ENCODE results near the gene SYT8.
A peak's percentile ranks its signal among the peaks of the same experiment; 100 is the strongest.

Gene SYT8

DNA sequence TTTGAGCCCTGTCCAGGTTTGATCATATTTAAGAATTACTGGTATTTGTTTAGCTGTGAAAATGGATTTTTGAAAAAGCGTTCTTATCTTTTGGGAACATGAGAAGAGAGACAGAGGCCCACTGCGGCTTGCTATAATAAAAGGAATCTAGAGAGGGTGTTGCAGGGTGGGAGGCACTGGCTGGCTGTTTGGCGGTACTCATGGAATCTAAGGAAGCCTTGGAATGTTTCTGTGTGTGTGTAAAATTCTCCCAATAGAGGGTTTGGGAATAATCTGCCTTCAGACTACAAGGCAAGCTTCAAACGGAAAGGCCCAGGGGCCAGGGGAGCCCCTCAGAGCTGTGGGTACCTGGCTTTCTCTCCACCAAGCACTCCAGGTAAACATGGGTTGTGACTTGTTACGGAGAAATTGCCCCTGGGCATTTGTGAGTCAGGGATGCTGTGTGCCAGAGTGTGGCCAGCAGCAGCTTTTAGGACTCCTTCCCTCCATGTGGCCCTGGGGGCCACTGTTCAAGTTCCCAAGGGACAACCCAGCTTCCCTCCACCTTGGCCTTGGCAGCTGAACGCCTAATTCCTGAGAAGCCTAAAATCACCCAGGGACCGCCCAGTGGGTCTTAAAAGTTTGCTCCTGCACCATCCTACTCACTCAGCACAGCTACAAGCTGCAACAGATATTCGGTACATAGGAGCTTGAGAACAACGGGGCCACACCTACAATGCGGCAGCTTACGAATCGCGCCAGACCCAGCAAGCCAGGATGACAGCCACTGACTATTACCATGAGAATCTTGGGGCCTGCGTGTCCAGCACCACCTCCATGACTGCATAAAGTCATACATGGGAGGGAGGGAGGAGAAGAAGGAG lies 14.1 kb upstream of the SYT8 start:
- no peak for DNase-seq

DNA sequence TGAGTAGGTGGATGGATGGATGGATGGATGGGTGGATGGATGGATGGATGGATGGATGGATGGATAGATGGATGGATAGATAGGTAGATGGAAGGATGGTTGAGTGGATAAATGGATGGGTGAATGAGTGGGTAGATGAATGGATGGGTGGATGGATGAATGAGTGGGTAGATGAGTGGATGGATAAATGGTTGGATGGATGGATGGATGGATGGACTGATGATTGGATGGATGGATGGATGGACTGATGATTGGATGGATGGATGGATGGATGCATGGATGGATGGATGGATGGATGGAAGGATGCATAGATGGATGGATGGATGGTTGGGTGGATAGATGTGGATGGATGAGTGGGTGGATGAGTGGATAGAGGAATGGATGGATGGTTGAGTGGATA lies 13.2 kb upstream of the SYT8 start:
- DNase-seq: no peak

DNA sequence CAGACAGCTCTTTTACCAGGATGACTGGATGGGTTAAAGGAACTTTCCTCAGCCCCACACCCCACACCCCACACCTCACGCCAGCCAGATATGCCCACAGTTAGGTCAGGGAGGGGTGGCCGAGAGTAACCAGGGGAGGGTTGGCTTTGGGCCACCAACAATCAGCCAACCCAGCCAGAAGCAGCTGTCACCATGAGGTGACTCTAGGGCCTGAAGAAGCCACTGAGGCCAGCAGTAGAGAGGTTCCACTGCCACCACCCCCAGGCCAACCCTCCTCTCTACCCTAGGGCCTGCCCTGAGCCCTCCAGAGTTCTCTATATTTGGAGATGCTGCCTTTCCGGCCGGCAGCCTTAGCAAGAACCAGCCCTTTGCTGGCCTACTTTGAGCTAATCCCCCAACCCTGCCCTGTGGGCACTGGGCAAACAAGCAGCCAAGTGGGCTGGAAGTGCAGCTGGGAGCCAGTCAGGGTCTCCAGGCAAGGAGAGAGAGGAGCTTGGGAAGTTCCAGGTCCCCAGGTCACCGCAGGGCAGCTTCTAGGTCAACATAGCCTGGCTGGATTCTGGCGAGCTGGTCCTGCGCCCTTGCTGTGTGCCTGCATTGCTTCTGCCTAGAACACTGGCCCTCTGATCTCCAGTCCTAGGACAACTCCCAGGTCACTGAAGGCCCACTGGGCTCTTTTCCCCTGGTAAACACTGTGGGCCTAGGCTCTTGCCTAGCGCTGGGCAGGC lies 12.0 kb upstream of the SYT8 start:
- DNase-seq: no peak

- no peak for DNase-seq
These were observed 11.2 kb upstream of the SYT8 start for GRCh38 chr11:1823376-1824220.

- no peak for DNase-seq
These were observed 10.4 kb upstream of the SYT8 start for GRCh38 chr11:1824221-1825038.

GRCh38 chr11:1825039-1825740 lies 9.6 kb upstream of the SYT8 start:
- no peak for DNase-seq

GRCh38 chr11:1825785-1826451 lies 8.9 kb upstream of the SYT8 start:
- no peak for DNase-seq

DNA sequence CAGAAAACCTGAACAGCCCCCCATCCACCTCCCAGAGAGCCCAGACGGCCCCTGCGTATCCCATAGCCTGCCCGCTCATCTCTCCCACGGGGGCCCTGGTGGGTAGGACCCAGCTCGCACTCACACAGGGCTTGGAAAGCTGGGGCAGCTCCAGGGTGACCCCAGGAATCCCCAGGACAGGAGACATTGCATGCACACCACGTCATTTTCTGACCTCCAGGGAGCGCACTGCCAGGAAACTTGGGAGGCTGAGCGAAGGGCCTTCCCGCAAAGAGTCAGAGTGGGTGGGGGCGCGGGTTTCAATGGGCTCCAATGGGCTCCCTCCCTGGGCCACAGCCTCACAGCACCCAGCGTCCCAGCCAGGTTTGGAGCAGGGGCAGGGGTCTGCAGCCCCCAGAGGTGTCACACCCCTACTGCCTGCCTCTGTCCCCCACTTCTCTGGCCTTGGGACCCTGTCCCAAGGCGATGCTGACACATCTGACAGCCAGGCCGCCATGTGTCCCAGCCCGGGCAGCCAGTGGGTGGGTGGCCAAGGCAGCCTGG lies 8.2 kb upstream of the SYT8 start:
- DNase-seq: no peak

GRCh38 chr11:1827095-1827813 lies 7.5 kb upstream of the SYT8 start:
- DNase-seq: peak; percentile 79

DNA sequence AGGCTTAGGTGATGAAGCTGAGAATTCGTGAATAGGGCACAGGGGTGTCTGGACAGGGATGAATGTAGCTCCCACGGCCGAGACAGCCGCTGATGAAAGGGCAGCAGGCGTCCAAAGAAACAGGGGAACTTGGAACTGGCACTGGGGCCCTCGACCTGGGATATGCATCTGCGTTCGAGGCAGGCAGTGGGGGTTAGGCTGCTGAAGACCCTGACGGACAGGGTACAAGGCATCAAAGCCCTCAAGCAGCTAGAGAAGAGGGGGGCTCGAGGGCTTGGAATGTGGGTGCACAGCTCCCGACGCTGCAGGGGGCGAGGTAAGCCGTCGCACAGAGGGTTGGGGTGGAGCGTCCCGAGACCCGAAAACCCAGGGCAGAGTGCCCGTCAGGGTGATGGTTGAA lies 6.9 kb upstream of the SYT8 start:
- DNase-seq: no peak

DNA sequence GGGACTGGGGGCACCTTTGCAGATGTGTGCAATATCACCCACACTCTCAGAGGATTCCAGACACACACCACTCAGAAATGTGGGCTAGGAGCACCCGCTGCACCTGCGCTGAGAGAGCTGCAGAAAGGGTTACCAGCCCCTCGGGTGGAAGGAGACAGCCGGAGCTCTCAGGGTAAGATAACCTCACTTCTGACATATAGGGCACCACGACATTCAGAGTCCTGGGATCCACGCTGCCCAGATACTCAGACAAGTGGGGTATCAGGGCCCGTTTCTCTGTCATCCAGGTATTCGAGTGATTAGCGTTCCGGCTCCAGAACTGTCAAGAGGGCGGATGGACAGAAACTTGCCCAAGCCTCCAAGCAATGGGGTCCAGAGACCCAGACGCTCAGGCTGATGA lies 6.2 kb upstream of the SYT8 start:
- DNase-seq: no peak

DNA sequence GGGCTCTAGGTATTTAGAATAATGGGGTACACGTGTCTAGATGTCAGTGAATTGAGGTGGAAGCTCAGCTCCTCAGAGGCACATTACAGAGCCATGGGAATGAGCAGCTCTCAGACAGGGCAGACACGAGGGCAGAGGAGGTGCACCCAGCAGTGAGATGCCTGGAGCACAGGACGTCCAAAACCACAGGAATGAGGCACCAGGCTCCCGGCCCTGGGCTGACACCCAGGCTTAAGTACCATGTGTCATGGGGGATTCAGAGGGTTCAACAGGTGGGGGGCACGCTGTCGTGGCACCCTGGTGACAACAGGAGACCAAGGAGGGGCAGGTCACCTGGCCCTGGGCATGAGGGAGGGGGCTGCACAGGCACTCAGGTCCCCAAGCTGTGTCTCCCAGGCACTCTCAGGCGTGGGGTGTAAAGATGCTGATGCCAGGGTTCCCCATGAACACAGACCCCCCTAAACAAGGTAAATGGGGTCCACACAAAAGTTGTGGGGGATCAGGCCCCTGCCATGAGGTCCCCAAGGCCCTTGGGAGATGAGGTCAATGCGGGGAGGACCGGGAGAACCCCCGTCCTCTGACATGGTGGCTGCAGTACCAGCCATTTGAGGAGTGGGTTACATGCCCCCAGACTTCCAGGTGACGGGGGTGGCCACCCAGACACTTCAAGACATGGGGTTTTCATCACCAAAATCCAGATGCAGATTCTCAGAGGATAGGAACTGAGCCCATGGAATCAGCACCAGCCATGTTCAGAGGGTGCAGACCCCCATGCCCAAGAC lies 5.6 kb upstream of the SYT8 start:
- no peak for DNase-seq

GRCh38 chr11:1830004-1830321 lies 4.8 kb upstream of the SYT8 start:
- DNase-seq: no peak

- DNase-seq: no peak
These were observed 4.2 kb upstream of the SYT8 start for GRCh38 chr11:1830322-1831223.

DNA sequence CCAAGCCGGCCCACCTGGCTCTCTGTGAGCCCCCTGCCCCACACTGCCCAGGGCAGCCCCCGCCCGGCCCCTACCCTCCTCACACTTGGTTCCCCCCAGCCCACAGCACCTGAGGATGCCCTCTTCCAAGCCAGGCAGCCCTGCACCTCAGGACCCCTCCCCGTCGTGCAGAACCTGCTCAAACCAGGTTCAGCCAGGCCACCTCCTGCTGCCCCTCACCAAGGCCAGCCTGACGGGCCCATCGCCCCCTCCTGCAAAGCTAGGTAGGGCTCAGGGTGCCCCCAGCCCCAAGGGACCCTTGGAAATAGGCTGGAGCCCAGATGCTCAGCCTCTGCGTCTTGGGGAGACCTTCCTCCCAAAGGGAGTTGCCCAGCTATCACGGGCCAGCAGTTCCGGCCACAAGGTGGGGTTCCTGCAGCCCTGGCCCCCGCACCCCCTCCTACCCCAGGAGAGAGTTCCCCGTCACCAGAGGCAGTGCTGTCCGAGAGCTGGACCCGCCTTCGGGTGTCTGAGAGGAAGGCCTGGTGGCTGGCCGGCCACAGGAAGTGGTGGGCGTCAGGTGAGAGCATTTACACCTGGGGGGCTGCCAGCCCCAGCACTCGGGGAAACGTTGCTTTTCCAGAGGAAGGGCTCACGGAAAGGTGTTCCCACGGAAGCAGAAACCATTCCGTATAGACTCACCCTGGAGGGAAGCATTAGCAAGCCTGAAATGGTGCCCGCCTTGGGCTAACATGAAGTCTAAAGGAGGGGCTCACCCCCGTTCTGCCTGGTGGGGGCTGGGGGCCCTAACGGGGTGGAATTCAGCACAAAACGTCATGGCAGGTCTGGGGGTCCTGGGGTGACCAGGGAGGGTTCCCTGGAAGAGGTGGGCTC lies 3.2 kb upstream of the SYT8 start:
- no peak for DNase-seq

- DNase-seq: peak; percentile 12
These were observed 2.4 kb upstream of the SYT8 start for GRCh38 chr11:1832211-1832919.

- no peak for DNase-seq
These were observed 1.9 kb upstream of the SYT8 start for GRCh38 chr11:1832920-1833295.
